WI38 (cell line): ENCODE results near the gene SRPK2.

Source experiments
- H3K4me3 ChIP-seq: 2 replicates; pipeline ENCODE4 v1.5.1; 2011; ENCODE audit warnings: low read depth, mild to moderate bottlenecking, control low read depth, low read length
- CTCF ChIP-seq: IDR thresholded peaks from 2 replicates; pipeline ENCODE4 v1.5.1; 2012; ENCODE audit warnings: low read depth, mild to moderate bottlenecking, control low read depth, low read length

Gene SRPK2

GRCh38 chr7:105219771-105220160 is 169.0 kb downstream of the SRPK2 start:
- H3K4me3 ChIP-seq: no peak overlapping the region

GRCh38 chr7:105218939-105219770 is 169.6 kb downstream of the SRPK2 start:
- TF ChIP-seq CTCF: no peak
- no peak overlapping the region for H3K4me3 ChIP-seq

More at GRCh38 chr7:105219771-105220160, 169.0 kb downstream of the SRPK2 start:
- TF ChIP-seq CTCF: no peak

- no peak overlapping the region for H3K4me3 ChIP-seq
- TF ChIP-seq CTCF: no peak
These were observed 170.5 kb downstream of the SRPK2 start for GRCh38 chr7:105218215-105218614.

- no peak for TF ChIP-seq CTCF
- no peak overlapping the region for H3K4me3 ChIP-seq
These were observed 171.9 kb downstream of the SRPK2 start for GRCh38 chr7:105216786-105217185.

GRCh38 chr7:105215821-105216220 is 172.9 kb downstream of the SRPK2 start:
- TF ChIP-seq CTCF: no peak
- no peak overlapping the region for H3K4me3 ChIP-seq

GRCh38 chr7:105215182-105215581 is 173.5 kb downstream of the SRPK2 start:
- no peak for TF ChIP-seq CTCF
- H3K4me3 ChIP-seq: no peak overlapping the region

- no peak overlapping the region for H3K4me3 ChIP-seq
- no peak for TF ChIP-seq CTCF
These were observed 175.1 kb downstream of the SRPK2 start for GRCh38 chr7:105213611-105214010.
